Stromal cell of bone marrow (primary cell): ENCODE data around the gene IL17RA.

ENCODE experiments used
- DNase-seq: peaks from one replicate; pipeline ENCODE4 v3.0.0-alpha.2; 2012; ENCODE audit warnings: low read depth

Gene IL17RA

DNA sequence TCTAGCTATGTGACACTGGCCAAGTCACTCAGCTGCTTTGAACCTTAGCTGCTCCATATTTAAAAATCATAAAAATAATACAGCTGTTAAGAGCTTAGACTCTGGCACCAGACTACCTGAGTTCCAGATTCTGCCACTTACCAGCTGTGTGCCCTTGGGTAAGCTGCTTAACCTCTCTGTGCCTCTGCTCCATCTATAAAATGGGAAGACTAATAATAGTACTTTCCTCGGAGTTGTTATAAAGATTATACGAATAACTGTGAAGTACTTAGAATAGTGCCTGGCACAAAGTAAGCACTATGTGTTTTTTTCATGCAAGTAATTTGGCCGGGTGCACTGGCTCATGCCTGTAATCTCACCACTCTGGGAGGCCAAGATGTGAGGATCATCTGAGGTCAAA lies 72.9 kb downstream of the IL17RA start:
- no peak for DNase-seq

DNA sequence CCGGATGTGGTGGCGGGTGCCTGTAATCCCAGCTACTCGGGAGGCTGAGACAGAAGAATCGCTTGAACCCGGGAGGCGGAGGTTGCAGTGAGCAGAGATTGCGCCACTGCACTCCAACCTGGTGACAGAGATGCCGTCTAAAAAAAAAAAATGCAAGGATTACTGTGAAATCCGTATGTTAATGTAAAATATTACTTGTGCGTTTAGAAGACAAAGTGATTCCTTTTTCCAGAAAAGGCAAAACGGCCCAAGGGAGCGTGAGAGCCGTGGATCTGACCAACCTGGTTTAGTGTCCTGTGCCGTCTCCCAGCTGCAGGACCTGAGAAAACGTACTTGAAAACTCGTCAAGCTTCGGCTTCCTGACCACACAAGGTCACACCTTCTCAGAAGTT lies 73.4 kb downstream of the IL17RA start:
- DNase-seq, result no peak

DNA sequence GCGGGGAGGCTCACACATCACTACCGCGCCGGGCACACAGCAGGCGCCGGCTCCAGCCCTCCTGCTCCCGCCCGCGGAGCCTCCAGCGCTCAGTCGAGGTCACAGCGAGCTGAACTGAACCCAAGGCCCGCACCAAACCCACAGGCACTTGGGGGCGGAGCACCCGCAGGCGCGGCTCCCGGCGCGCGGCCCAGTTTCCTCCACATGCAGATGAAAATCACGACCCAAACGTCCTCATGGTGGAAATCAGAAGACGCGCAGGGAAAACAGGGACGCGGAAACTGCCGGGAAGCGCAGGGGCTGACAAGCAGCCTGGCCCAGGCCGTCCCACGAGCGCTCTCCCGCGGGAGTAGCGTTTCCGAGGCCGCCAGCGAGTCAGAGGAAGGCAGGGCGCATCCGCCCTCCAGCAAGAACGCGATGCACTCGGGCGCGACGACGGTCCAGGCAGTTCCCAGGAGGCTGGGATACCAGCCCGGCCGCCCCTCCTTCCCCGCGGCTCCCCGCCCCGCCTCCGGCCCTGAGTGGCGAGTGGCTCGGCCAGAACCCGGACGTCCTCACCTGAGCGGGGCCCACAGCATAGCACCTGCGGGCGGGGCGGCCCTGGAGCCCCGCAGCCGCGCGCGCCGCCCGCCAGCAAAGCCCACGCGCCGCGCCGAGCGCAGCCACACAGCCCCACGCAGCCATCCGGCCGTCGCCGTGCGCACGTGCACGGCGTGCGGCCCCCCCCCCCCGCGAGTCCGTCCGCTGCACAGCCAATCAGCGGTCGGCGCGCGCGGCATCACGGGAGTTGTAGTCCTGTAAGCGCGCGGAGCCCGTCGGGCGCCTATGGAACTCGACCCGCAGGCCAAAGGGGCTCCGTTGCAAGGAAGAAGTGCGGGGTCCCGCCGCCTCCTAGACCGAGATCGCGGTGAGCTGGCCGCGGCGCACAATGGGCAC lies 74.0 kb downstream of the IL17RA start, which contains the start of gene HDHD5:
Gene HDHD5 (minus strand): TSS at position 710 of the 936 bp plus-strand sequence. CDS start 26 bp downstream, at position 684.
- peak; percentile 61 for DNase-seq

DNA sequence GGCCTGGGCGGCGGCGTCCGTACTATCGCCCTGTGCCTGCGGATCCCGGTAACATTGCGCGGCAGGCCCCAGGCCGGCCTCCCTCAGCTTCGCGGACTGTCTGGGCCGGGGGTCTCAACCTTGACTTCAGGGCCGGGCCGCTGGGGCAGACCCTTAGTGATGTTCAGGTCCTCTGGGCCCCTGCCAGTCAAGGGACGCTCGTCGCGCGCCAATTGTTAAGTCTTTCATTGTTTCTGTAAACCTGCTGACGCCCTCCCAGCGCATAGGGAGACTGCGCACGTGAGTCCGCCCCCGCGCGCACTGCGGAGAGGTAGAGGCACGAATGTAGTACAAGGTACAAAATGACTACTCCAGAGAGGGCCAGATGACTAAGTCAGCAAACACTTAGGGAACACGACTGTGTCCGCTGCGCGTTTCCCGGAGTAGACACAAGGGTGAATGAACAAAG lies 74.7 kb downstream of the IL17RA start:
- DNase-seq, result peak; percentile 6

DNA sequence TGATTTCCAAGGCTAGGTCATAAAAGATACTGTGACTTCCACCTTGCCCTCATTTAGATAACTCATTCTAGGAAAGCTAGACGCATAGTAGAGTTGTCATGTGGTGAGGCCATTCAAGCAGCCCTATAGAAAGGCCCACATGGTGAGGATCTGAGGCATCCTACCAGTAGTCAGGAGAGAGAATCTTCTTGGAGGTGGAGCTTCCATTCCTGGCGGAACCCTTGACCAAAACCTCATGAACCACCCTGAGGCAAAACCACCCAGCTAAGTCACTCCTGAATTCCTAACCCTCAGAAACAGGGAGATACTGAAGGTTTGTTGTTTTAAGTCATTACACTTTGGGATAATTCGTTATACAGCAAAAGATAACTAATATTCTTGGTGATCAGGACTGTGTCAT lies 77.2 kb downstream of the IL17RA start:
- no peak for DNase-seq

DNA sequence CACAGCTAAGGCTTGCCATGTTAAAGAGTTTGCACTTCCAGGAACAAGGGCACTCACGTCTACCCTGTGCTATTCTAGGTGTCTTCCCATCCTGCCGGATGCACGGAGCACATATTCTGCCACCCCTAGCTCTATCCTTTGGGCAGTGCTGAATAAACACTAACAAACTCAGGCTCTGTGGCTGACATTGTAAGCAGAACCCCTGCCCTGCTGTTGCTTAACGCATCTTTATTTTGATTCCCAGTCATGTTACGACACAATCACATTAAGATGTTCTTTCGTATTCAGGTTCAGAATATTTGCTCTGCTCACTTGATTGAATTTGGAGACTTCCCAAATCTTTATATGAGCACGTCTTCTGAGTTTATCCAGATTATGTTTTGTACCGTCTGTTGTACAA lies 77.9 kb downstream of the IL17RA start:
- no peak for DNase-seq

DNA sequence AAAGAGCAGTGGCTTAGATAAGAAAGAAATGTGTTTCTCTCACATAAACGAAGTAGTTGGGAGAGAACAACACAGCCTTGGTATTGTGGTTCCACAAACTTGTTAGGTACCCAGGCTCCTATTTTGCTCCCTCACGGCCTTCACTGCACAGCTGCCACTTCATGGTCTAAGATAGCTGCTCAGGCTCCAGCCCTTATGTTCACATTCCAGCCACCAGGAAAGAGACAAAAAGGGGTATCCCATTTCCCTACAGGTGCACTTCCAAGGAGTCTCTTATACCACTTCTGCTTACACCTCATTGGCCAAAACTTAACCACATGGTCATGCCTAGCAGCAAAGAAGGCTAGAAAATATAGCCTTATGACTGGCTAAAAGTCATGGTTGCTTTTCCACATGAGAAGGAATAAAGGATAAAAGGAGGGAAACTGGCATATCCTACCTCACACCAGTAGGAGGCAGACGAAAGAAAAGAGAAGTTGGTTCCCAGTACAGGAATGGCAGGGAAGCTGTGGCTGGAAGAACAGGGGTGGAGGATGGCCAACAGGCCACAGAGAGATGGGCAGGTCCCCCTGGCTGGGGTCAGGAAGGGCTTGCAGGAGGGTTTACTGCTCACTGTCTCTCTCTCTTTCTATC lies 79.7 kb downstream of the IL17RA start:
- no peak for DNase-seq
